GM18867 (cell line): ENCODE data around the gene RPUSD1.
"Not testable (repeated sequence)": the region's sequence is repeated elsewhere in the genome, so short reads cannot be mapped to it uniquely, and the experiment has no call there.

ENCODE experiments used
- ATAC-seq: cut with Tn5 transposase; IDR thresholded peaks from one replicate; pipeline ENCODE4 v1.9.1; 2021; ENCODE audit warnings: mild to moderate bottlenecking, moderate library complexity; ENCODE audit not compliant: unreplicated experiment

Gene RPUSD1

GRCh38 chr16:787978-788398 is at the start of gene RPUSD1:
TSS of gene RPUSD1 (minus strand) at chr16:788381. CDS start at chr16:787737, 644 bp downstream.
- ATAC-seq: peak; percentile 18

GRCh38 chr16:836822-837221 is 48.6 kb upstream of the RPUSD1 start:
- ATAC-seq: not testable (repeated sequence)

- ATAC-seq: no peak
Observed at GRCh38 chr16:836221-836620, 48.0 kb upstream of the RPUSD1 start.

GRCh38 chr16:835373-835772 is 47.2 kb upstream of the RPUSD1 start:
- no peak for ATAC-seq

- no peak for ATAC-seq
Observed at GRCh38 chr16:833411-833810, 45.2 kb upstream of the RPUSD1 start.

- ATAC-seq: no peak
Observed at GRCh38 chr16:832652-833336, 44.6 kb upstream of the RPUSD1 start.

- ATAC-seq: no peak
Observed at GRCh38 chr16:831571-832413, 43.6 kb upstream of the RPUSD1 start.

GRCh38 chr16:830871-831570 is 42.8 kb upstream of the RPUSD1 start:
- ATAC-seq: no peak

GRCh38 chr16:830107-830870 is 42.1 kb upstream of the RPUSD1 start:
- no peak for ATAC-seq

- no peak for ATAC-seq
Observed at GRCh38 chr16:828891-829290, 40.7 kb upstream of the RPUSD1 start.

GRCh38 chr16:827513-827912 is 39.3 kb upstream of the RPUSD1 start:
- ATAC-seq: no peak

GRCh38 chr16:825341-826061 is 37.3 kb upstream of the RPUSD1 start:
- no peak for ATAC-seq

GRCh38 chr16:824601-825000 is 36.4 kb upstream of the RPUSD1 start:
- no peak for ATAC-seq

- ATAC-seq: no peak
Observed at GRCh38 chr16:824194-824593, 36.0 kb upstream of the RPUSD1 start.

- ATAC-seq: no peak
Observed at GRCh38 chr16:822909-823297, 34.7 kb upstream of the RPUSD1 start.

GRCh38 chr16:822174-822908 is 34.2 kb upstream of the RPUSD1 start:
- ATAC-seq: no peak

- ATAC-seq: no peak
Observed at GRCh38 chr16:821751-822150, 33.6 kb upstream of the RPUSD1 start.

GRCh38 chr16:820748-821147 is 32.6 kb upstream of the RPUSD1 start:
- no peak for ATAC-seq

- ATAC-seq: not testable (repeated sequence)
Observed at GRCh38 chr16:820044-820408, 31.8 kb upstream of the RPUSD1 start.
